Smooth muscle cell (in vitro differentiated cells): ENCODE data around the gene BMF. TPM values are rescaled to one million over a fixed set of nuclear protein-coding genes. Genes with fewer than 3 reads are reported as not detected.

Source experiments
- DNase-seq: peaks from one replicate; lab custom pipeline; 2025; ENCODE audit not compliant: unreplicated experiment; lab: John Stamatoyannopoulos, UW
- H2AFZ ChIP-seq: fragments of 200-600 bp; sonication (generic); 2 replicates; pipeline ENCODE4 v1.6.0; 2016; ENCODE audit warnings: antibody characterized with exemption, low read depth, mild to moderate bottlenecking
- H3F3A ChIP-seq: fragments of 200-600 bp; sonication (generic); 2 replicates; pipeline ENCODE4 v1.6.0; 2017; ENCODE audit warnings: antibody characterized with exemption, low read depth
- H3K27ac ChIP-seq: fragments of 200-600 bp; sonication (generic); 2 replicates; pipeline ENCODE4 v1.5.1; 2016; ENCODE audit warnings: low read depth, mild to moderate bottlenecking
- H3K27me3 ChIP-seq: fragments of 200-600 bp; sonication (generic); 2 replicates; pipeline ENCODE4 v1.6.1; 2016; ENCODE audit warnings: low read depth, mild to moderate bottlenecking
- H3K36me3 ChIP-seq: fragments of 200-600 bp; sonication (generic); 2 replicates; pipeline ENCODE4 v1.5.1; 2016; ENCODE audit warnings: low read depth
- H3K4me1 ChIP-seq: fragments of 200-600 bp; sonication (generic); 2 replicates; pipeline ENCODE4 v1.5.1; 2016; ENCODE audit warnings: low read depth
- H3K4me2 ChIP-seq: fragments of 200-600 bp; sonication (generic); 2 replicates; pipeline ENCODE4 v1.6.0; 2016; ENCODE audit warnings: mild to moderate bottlenecking
- H3K4me3 ChIP-seq: fragments of 200-600 bp; sonication (generic); 2 replicates; pipeline ENCODE4 v1.5.1; 2016; ENCODE audit warnings: mild to moderate bottlenecking
- H3K79me2 ChIP-seq: fragments of 200-600 bp; sonication (generic); 2 replicates; pipeline ENCODE4 v1.6.0; 2016; ENCODE audit warnings: low read depth, mild to moderate bottlenecking
- H3K9ac ChIP-seq: fragments of 200-600 bp; sonication (generic); 2 replicates; pipeline ENCODE4 v1.6.0; 2016; ENCODE audit warnings: low read depth
- H3K9me3 ChIP-seq: fragments of 200-600 bp; sonication (generic); replicated peaks from 2 replicates; pipeline ENCODE4 v1.5.1; 2016; ENCODE audit warnings: low read depth
- H4K20me1 ChIP-seq: fragments of 200-600 bp; sonication (generic); 2 replicates; pipeline ENCODE4 v1.6.0; 2016; ENCODE audit warnings: low read depth
- WGBS: methylation state at CpG from one replicate; pipeline ENCODE4 v1.1.7; 2016; ENCODE audit warnings: low lambda C conversion rate; 5-methylcytosine and 5-hydroxymethylcytosine counted together
- polyA plus RNA-seq: library from polyadenylated mRNA; unstranded; fragments of >200 nt; fragmentation: Nextera tagmentation; extraction: Ambion mirVana; gene quantifications from 2 replicates; pipeline ENCODE4 v1.2.1, GENCODE V29; 2016
- total RNA-seq: library from RNA; depleted of rRNA; stranded (reverse); fragments of >200 nt; gene quantifications from 2 replicates; pipeline ENCODE4 v1.2.3, GENCODE V29; 2014
- TF ChIP-seq, protein P1 (sequence below): fragments of 200-600 bp; sonication (generic); IDR thresholded peaks from 2 replicates; pipeline ENCODE4 v1.5.1; 2017; ENCODE audit warnings: borderline replicate concordance, mild to moderate bottlenecking, antibody characterized with exemption; ENCODE audit not compliant: insufficient read depth, poor library complexity, severe bottlenecking

Gene BMF
- total and polyA plus RNA-seq, 2 experiments from 2014 or later: 3.6 to 9.1 TPM

DNA sequence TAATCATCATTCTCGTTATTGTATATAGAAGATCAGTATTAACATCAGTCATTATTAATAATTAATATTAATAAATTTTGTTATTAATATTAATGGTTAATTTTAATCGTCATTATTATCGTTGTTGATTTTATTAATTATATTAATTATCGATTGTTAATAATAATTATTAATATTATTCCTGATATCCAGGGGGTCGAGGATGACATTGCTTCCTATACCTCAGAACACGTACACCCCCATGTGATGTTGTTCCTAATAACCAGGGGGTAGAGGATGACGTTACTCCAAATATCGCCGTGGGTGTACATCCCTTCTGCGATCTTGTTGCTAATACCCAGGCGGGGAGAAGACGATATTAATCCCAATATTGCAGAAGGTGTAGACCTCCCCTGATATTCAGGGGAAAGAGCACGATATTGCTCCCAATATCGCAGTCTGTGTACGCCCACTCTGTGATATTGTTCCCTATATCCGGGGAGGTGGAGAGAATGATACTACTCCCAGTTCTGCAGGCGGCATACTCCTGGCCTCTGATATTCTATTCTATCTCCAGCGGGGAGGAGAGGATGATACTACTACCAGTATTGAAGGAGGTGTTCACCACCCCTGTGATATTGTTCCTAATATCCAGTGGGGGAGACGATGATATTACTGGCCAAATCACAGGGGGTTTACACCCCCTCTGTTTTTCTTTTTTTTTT is 22.3 kb upstream of the BMF start:
- TF ChIP-seq, protein P1, sequence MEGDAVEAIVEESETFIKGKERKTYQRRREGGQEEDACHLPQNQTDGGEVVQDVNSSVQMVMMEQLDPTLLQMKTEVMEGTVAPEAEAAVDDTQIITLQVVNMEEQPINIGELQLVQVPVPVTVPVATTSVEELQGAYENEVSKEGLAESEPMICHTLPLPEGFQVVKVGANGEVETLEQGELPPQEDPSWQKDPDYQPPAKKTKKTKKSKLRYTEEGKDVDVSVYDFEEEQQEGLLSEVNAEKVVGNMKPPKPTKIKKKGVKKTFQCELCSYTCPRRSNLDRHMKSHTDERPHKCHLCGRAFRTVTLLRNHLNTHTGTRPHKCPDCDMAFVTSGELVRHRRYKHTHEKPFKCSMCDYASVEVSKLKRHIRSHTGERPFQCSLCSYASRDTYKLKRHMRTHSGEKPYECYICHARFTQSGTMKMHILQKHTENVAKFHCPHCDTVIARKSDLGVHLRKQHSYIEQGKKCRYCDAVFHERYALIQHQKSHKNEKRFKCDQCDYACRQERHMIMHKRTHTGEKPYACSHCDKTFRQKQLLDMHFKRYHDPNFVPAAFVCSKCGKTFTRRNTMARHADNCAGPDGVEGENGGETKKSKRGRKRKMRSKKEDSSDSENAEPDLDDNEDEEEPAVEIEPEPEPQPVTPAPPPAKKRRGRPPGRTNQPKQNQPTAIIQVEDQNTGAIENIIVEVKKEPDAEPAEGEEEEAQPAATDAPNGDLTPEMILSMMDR: no peak
- Histone ChIP-seq H3K27me3 (peaks cover 18% of the 10 kb centered on the region), H3K4me2 (no peak overlapping the region), H4K20me1 (no peaks in the 10 kb centered on the region), H3K9me3 (no peaks in the 10 kb centered on the region), H3K4me1 (no peaks in the 10 kb centered on the region), H3K4me3 (no peak overlapping the region), H3K79me2 (no peaks in the 10 kb centered on the region), H3K9ac (no peak overlapping the region), H3K36me3 (no peaks in the 10 kb centered on the region), H3F3A (no peaks in the 10 kb centered on the region), H3K27ac (no peak overlapping the region), H2AFZ (no peak overlapping the region)
- DNase-seq: no peak
- 88% methylated on average over 19 of the region's 19 CpGs for WGBS

DNA sequence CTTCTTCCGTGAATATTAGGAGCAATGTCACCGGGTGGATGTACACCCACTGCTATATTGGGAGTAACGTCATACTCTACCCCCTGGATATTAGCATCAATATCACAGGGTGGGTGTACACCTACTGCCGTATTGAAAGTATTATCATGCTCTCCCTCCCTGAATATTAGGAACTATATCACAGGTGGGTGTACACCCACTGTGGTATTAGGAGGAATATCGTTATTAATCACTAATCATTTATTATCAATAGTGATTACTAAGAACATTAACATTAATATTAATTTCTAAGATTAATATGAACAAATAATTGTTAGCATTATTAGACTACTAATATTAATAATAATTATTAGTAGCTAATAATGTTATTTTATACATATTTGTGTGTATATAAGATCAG is 21.4 kb upstream of the BMF start:
- no peak for DNase-seq
- H3K4me1 ChIP-seq: no peaks in the 10 kb centered on the region
- 87% methylated on average over 5 of the region's 5 CpGs for WGBS

DNA sequence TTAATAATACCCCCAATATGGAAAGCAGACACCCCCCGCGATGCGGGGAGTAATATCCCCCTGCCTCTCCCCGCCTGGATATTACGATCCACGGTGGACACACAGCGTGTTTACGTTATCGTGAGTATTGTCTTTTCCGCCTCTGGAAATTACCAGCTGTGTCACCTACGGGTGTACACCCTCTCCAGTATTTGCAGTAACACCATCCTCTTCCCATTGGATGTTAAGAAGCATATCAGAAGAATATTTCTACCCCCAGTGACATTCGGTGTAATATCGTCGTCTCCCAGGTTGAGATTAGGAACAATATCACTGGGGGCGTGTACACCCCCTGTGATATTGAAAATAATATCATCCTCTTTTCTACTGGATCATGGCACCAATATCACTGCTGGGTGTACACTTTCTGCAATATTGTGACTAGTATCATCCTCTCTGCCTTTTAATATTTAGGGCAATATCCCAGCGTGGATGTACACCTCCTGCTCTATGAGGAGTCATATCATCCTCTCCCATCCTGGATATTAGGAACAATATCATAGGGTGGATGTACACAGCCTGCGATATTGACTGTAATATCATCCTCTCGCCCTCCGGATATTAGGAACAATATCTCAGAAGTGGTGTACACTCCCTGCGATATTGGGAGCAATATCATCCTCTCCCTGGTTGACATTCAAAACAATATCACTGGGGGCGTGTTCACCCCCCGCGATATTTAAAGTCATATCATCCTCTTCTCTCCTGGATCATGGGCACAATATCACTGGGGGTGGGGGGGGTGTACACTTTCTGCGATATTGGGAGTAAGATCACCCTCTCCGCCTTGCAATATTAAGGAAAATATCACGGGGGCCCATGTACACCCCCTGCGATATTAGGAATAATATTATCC is 20.3 kb upstream of the BMF start:
- no peaks in the 10 kb centered on the region for H3K4me1 ChIP-seq
- no peak overlapping the region for H3K4me3 ChIP-seq
- H3K27me3 ChIP-seq: peaks cover 18% of the 10 kb centered on the region

More for the DNA sequence above, 21.4 kb upstream of the BMF start:
- H3K27ac ChIP-seq: no peak overlapping the region
- no peak overlapping the region for H3K9ac ChIP-seq
- no peaks in the 10 kb centered on the region for H3K36me3 ChIP-seq
- TF ChIP-seq, protein P1: no peak
- H3K27me3 ChIP-seq: peaks cover 18% of the 10 kb centered on the region
- no peaks in the 10 kb centered on the region for H4K20me1 ChIP-seq
- no peaks in the 10 kb centered on the region for H3F3A ChIP-seq
- H3K4me3 ChIP-seq: no peak overlapping the region
- no peaks in the 10 kb centered on the region for H3K79me2 ChIP-seq
- no peak overlapping the region for H3K4me2 ChIP-seq
- H3K9me3 ChIP-seq: no peaks in the 10 kb centered on the region
- H2AFZ ChIP-seq: no peak overlapping the region

More for the DNA sequence above, 20.3 kb upstream of the BMF start:
- H3K79me2 ChIP-seq: no peaks in the 10 kb centered on the region
- no peak overlapping the region for H3K4me2 ChIP-seq
- no peak overlapping the region for H3K9ac ChIP-seq
- no peak overlapping the region for H3K27ac ChIP-seq
- H2AFZ ChIP-seq: no peak overlapping the region
- no peaks in the 10 kb centered on the region for H3K36me3 ChIP-seq
- no peaks in the 10 kb centered on the region for H3F3A ChIP-seq
- 85% methylated on average over 27 of the region's 27 CpGs for WGBS
- TF ChIP-seq, protein P1: no peak
- no peaks in the 10 kb centered on the region for H3K9me3 ChIP-seq
- DNase-seq: no peak
- H4K20me1 ChIP-seq: no peaks in the 10 kb centered on the region
